HepG2 (cell line): Measurements from ENCODE around the gene ASF1B. TPM values are rescaled to one million over a fixed set of nuclear protein-coding genes. Genes with fewer than 3 reads are reported as not detected.

ENCODE experiments used
- HNRNPLL ChIP-seq: fragments of 200-400 bp; formaldehyde crosslinking; IDR thresholded peaks from 2 replicates; pipeline ENCODE4 v1.6.1; 2017; ENCODE audit warnings: mild to moderate bottlenecking, low read depth, low read length; ENCODE audit not compliant: poor library complexity, severe bottlenecking
- KDM5A ChIP-seq: fragments of 200-600 bp; sonication (generic); IDR thresholded peaks from 2 replicates; pipeline ENCODE4 v1.7.0; 2018; ENCODE audit warnings: antibody characterized with exemption, mild to moderate bottlenecking, low read length, borderline replicate concordance
- PHF8 ChIP-seq: sonication (generic); formaldehyde crosslinking; IDR thresholded peaks from 2 replicates; pipeline ENCODE4 v1.5.0; 2020; ENCODE audit warnings: missing genetic modification reagents
- RBFOX2 ChIP-seq: fragments of 200-400 bp; formaldehyde crosslinking; IDR thresholded peaks from 2 replicates; pipeline ENCODE4 v1.6.1; 2017; ENCODE audit warnings: low read depth, mild to moderate bottlenecking, low read length
- RNF2 ChIP-seq: fragments of 450-650 bp; conservative IDR thresholded peaks from 2 replicates; pipeline ENCODE4 v1.6.1; 2016; ENCODE audit warnings: low read depth
- SRY ChIP-seq: sonication (generic); formaldehyde crosslinking; IDR thresholded peaks from 2 replicates; pipeline ENCODE4 v1.8.0; 2022; ENCODE audit warnings: mild to moderate bottlenecking, missing genetic modification reagents
- WIZ ChIP-seq: sonication (generic); formaldehyde crosslinking; IDR thresholded peaks from 2 replicates; pipeline ENCODE4 v1.5.1; 2020; ENCODE audit warnings: mild to moderate bottlenecking, missing genetic modification reagents
- ZMYM4 ChIP-seq: sonication (generic); formaldehyde crosslinking; IDR thresholded peaks from 2 replicates; pipeline ENCODE4 v1.8.1; 2023; ENCODE audit warnings: mild to moderate bottlenecking, missing genetic modification reagents
- ZNF33A ChIP-seq: sonication (generic); formaldehyde crosslinking; IDR thresholded peaks from 2 replicates; pipeline ENCODE4 v1.5.1; 2020; ENCODE audit warnings: missing genetic modification reagents, mild to moderate bottlenecking, moderate library complexity, borderline replicate concordance
- ZNF703 ChIP-seq: sonication (generic); formaldehyde crosslinking; IDR thresholded peaks from 2 replicates; pipeline ENCODE4 v1.5.1; 2020; ENCODE audit warnings: missing genetic modification reagents, mild to moderate bottlenecking, moderate library complexity, borderline replicate concordance
- polyA plus RNA-seq, 8 experiments: library from polyadenylated mRNA; depleted of rRNA in 3 of 8; stranded (reverse) in 7 of 8; unstranded in 1 of 8; fragments of >200 nt; fragmentation: Illumina TruSeq in 4 of 8; extraction: Trizol in 4 of 8; gene quantifications; 2 replicates each; pipeline versions ENCODE4 v1.2.1 to v1.2.3, GENCODE V29; 2011 to 2016; ENCODE audit warnings: low read depth in 4 of 8, missing spikeins in 1 of 8, mixed read lengths in 1 of 8; ENCODE audit not compliant: insufficient read depth in 1 of 8
- total RNA-seq, 5 experiments: library from RNA; depleted of rRNA; stranded (reverse); fragments of >200 nt; fragmentation: Illumina TruSeq; extraction: Trizol; gene quantifications; 2 replicates each; pipeline ENCODE4 v1.2.3, GENCODE V29; 2016; ENCODE audit warnings: low read depth in 1 of 5
- TF ChIP-seq, protein P1 (sequence below): sonication (generic); formaldehyde crosslinking; IDR thresholded peaks from 2 replicates; pipeline ENCODE4 v1.8.0; 2022; ENCODE audit warnings: mild to moderate bottlenecking, missing genetic modification reagents; ENCODE audit not compliant: insufficient replicate concordance
- TF ChIP-seq, protein P2 (sequence below): sonication (generic); formaldehyde crosslinking; IDR thresholded peaks from 2 replicates; pipeline ENCODE4 v1.4.0; 2020; ENCODE audit warnings: mild to moderate bottlenecking, missing genetic modification reagents
- TF ChIP-seq, protein P3 (sequence below): sonication (generic); formaldehyde crosslinking; IDR thresholded peaks from 2 replicates; pipeline ENCODE4 v1.5.0; 2020; ENCODE audit warnings: mild to moderate bottlenecking, missing genetic modification reagents

Gene ASF1B
- total and polyA plus RNA-seq, 2 of the 13 experiments (the other 11 are each of a cell fraction or from before 2014, with no cell fraction given), result 18.2 to 24.8 TPM

DNA sequence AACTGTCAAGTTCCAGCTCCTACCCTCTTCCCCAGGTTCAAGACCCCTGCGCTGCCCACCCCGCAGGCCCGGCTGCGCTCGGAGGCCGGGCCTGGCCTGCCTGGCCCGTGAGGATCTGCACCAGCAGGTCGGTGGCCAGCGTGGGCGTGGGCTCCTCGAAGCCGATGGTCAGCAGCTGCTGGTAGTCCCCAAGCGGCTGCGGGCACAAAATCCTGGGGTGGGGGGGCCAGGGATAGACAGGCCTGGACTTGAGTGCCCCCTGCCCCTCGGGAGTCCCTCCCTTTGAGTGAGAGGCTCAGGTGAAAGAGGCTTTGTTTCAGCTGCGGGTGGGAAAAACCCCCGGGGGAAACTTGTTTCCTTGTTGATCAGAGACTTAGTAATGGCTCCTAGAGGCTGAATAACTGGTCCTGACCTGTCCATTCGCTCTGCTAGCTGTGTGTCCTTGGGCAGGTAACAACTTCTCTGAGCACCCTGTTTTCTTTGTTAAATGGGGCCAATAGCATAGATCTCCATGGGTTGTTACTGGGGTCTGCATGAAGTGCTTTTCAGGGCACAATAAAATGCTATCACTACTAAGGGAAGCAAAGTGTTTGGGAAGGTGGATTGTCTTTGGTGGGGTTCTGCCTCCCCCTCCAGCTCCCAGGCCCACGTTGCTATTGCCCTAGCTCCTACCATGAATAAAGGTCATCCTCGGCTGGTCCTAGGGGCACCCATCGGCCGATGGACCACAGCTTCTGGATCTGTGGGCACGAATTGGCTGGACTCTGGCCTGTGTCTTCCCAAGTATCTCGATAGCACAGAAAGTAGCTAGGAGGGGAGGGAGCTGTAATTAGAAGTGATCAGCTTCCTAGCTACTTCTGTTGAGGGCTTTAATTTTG is 54.4 kb downstream of the ASF1B start (continued):
- TF ChIP-seq KDM5A (no peak), RBFOX2 (peak; percentile 80), RNF2 (no peak), ZNF703 (CRISPR knock-in tag) (no peak), WIZ (0 out of 2 replicates have a peak, but pooled peaks have one; percentile 2), PHF8 (CRISPR knock-in tag) (peak; percentile 37), ZNF33A (CRISPR knock-in tag) (no peak), HNRNPLL (no peak), SRY (CRISPR knock-in tag) (peak; percentile 39; the same call in 1 of the 2 replicates), ZMYM4 (CRISPR knock-in tag) (no peak)
- TF ChIP-seq, protein P1, sequence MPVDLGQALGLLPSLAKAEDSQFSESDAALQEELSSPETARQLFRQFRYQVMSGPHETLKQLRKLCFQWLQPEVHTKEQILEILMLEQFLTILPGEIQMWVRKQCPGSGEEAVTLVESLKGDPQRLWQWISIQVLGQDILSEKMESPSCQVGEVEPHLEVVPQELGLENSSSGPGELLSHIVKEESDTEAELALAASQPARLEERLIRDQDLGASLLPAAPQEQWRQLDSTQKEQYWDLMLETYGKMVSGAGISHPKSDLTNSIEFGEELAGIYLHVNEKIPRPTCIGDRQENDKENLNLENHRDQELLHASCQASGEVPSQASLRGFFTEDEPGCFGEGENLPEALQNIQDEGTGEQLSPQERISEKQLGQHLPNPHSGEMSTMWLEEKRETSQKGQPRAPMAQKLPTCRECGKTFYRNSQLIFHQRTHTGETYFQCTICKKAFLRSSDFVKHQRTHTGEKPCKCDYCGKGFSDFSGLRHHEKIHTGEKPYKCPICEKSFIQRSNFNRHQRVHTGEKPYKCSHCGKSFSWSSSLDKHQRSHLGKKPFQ (CRISPR knock-in tag), result peak; percentile 21
- TF ChIP-seq, protein P2, sequence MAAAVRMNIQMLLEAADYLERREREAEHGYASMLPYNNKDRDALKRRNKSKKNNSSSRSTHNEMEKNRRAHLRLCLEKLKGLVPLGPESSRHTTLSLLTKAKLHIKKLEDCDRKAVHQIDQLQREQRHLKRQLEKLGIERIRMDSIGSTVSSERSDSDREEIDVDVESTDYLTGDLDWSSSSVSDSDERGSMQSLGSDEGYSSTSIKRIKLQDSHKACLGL (CRISPR knock-in tag), result 0 out of 2 replicates have a peak, but pooled peaks have one; percentile 46
- TF ChIP-seq, protein P3, sequence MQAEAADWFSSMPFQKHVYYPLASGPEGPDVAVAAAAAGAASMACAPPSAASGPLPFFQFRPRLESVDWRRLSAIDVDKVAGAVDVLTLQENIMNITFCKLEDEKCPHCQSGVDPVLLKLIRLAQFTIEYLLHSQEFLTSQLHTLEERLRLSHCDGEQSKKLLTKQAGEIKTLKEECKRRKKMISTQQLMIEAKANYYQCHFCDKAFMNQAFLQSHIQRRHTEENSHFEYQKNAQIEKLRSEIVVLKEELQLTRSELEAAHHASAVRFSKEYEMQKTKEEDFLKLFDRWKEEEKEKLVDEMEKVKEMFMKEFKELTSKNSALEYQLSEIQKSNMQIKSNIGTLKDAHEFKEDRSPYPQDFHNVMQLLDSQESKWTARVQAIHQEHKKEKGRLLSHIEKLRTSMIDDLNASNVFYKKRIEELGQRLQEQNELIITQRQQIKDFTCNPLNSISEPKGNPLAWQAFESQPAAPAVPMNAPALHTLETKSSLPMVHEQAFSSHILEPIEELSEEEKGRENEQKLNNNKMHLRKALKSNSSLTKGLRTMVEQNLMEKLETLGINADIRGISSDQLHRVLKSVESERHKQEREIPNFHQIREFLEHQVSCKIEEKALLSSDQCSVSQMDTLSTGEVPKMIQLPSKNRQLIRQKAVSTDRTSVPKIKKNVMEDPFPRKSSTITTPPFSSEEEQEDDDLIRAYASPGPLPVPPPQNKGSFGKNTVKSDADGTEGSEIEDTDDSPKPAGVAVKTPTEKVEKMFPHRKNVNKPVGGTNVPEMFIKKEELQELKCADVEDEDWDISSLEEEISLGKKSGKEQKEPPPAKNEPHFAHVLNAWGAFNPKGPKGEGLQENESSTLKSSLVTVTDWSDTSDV (CRISPR knock-in tag), result no peak
